GM19324 (cell line): ENCODE results near the gene DPYSL3.

Experiments used
- ATAC-seq: cut with Tn5 transposase; IDR thresholded peaks from one replicate; pipeline ENCODE4 v1.9.1; 2021; ENCODE audit warnings: mild to moderate bottlenecking, moderate library complexity; ENCODE audit not compliant: unreplicated experiment, low FRiP score

Gene DPYSL3

DNA sequence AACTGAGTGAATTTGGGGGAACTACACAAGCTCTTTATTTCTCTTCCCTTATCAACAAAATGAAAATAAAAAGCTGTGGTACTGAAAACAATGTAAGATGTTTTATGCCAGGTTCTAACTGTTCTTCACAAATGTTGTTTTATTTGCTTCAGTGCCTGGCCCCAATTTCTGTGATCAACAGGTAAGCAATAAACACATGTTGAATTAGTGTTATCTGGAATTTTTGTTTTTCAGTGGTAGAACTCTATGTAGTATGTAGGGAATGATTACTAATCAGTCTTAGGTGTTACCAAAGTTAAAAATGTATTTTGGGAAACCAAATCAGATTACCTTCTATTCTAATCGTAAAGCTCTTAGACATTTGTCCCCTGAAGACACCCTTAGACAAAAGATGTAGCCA, 7.5 kb upstream of the DPYSL3 start:
- no peak for ATAC-seq

DNA sequence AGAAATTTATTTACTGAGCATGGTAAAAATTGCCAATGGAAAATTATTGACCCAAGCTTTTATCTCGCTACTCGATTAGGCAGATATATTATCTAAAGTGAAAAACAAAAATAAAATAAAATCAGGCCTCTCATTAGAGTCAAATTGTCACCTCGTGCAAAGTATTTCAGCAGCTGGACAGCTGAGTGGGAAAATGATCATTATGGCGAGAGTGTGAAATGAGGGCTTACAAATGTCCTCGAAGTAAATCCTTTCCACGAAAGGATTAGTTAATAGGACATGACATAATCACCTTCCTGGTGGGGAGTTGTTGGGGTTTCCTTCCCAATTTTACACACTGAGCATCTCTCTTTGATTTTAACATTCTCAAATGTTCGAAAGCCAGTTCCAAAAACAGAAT, 5.4 kb upstream of the DPYSL3 start:
- ATAC-seq, result no peak

DNA sequence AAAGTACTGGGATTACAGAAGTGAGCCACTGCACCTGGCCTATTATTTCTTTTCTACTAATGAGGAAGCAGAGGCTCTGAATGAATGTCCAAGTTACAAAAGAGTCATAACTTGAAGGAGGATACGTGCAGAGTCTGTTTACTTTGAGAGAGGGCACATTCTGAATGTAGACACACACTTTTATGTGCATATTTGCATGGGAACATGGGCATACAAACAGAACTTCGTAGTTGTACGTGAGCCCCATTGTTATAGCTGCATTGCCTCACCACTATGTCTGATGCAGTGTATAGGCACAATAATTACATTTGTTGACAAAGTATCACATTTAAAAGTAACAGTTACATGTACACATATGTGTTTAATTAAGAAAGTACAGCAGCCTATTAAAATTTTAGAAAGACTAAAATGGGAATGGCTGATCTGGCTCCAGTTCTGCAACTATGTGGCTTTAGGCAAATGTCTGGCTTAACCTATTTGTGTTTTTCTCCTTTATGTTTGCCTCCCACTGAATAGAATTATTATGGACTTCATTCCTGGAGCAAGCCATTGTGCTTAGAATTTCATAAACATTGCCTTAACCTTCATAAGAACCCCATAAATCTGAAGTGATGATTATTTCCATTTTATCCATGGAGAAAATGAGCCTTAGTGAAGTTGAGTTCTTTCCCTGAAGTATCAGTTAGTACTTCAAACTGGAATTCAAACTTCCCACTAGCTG, 3.0 kb upstream of the DPYSL3 start:
- no peak for ATAC-seq

GRCh38 chr5:147510885-147511284, 1.0 kb upstream of the DPYSL3 start:
- ATAC-seq, result no peak

DNA sequence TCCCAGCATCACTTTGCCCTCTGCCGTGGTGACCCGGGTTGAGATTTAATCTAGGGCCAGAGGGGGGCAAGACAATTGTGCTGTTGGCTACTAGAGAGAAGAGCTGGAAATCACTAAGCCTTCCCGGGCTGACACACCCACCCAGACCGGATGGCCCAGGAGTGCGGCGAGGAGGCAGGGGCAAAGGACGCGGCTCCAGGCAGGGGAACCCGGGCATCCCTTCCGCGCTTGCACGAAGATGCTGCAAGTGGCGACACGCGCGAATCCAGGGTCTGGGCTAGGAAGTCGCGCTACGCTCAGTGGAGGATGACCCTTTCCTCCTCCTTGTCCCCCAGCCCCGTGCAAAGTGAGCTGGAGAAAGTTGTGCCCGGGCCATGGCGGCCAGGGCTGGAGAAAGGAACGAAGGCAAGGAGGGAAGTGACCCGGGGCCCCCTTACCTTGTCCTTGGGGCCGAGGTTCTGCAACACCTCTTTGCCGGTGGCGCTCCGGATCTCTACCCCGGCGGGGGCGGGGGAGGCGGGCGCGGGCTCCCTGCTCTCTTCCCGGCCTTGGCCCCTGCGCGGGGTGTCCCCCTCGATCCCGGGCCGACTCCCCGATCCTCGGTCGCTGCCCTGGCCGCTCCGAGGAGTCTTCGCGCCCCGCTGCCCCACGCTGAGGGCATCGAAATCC, 693 bp downstream of the DPYSL3 start:
- no peak for ATAC-seq

GRCh38 chr5:147508711-147509040, 1.2 kb downstream of the DPYSL3 start:
- ATAC-seq, result no peak

DNA sequence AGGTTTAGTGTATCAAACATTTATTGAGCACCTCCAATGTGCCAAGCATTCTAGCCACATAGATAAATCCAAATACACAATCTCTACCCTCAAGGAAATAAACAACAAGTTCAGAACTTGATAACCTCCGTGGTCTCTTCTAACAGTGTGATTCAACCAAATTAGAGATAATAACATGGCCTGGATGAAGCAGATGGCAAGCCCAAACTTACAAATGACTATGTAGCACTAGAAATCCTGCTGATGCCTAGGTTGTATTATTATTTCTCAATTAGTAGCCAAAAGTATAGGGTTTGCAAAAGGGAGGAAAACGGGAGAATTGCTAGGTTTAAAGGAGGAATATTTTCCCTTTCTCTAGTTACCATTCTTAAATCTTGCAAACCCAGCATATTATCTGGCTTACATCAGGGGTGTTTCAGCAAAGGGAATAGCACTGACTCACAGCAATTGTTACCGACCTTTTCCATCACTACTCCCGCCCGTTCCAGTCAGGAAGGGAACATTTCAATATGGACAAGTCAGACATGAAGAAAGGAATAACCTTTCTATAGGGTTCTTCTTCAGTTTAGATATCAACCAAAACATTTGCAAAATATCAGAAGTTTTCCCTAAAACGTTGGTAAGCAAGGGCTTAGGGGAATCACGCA, 2.3 kb downstream of the DPYSL3 start:
- no peak for ATAC-seq

- no peak for ATAC-seq
Measured at GRCh38 chr5:147504535-147504934, 5.3 kb downstream of the DPYSL3 start.

DNA sequence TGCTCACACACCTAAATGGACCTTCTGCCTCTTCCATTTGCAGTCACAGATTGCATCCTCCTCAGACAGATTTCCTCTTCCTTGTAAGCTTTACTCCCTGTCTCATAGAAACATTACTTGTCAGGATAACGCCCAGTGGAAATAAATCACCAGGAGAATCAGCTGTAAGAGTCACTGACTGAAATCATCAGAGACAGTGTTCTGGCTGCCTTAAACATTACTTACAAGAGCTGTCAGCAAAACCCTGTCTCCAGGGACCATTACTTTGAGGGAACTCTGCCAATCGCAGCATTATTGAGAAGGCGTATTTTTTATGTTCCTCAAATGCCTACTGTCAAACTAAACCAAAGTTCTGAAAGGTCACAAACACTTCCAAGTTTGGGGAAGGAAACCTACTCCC, 5.9 kb downstream of the DPYSL3 start:
- ATAC-seq, result no peak

DNA sequence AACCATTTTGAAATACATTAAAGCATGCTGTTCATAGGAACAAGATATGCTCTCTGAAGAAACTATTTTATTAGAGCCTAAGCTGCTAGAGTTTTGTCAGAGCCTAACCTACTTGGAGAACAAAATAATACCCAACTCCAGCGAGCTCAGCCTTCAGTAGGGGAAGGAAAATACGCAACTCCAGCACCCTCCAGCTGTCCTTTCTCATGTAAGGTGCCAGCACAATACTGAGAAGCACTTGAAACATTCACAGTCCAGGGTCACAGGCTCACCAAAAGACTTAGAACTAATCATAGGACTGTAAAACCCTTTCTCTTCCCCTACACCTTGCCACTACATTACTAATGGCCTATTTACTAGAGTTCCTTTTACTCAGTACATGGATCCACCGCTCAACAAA, 18.9 kb downstream of the DPYSL3 start:
- ATAC-seq, result no peak

- no peak for ATAC-seq
Measured at GRCh38 chr5:147487031-147487750, 22.7 kb downstream of the DPYSL3 start.

DNA sequence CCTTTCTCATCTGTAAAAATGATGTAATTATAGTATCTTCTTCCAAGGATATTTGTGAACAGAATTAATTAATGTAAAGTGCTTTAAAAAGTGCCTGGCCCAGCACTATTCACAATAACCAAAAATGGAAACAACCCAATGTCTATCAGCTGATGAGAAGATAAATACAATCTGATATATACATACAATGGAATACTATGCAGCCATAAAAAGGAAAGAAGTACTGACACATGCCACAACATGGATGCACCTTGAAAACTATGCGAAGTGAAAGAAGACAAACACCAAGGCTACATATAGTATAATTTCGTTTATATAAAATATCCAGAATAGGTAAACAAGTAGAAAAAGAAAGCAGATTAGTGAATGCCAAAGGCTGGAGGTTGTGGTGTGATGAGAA, 24.1 kb downstream of the DPYSL3 start:
- ATAC-seq, result no peak

GRCh38 chr5:147485046-147485445, 24.8 kb downstream of the DPYSL3 start:
- no peak for ATAC-seq

DNA sequence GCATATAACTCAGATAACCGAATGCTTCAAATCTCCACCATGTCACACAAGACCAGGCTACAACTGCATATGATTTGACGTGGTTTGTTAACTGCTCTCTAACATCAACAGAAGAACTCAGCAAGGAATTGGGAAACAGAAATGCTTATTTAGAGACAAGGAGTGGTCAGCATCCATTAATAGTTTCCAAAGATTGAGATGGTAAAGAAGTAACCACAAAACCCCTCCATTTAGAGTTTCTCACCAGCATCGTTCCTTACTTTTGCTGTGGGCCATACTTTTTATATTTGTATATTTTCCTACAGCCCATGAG, 25.2 kb downstream of the DPYSL3 start:
- no peak for ATAC-seq

DNA sequence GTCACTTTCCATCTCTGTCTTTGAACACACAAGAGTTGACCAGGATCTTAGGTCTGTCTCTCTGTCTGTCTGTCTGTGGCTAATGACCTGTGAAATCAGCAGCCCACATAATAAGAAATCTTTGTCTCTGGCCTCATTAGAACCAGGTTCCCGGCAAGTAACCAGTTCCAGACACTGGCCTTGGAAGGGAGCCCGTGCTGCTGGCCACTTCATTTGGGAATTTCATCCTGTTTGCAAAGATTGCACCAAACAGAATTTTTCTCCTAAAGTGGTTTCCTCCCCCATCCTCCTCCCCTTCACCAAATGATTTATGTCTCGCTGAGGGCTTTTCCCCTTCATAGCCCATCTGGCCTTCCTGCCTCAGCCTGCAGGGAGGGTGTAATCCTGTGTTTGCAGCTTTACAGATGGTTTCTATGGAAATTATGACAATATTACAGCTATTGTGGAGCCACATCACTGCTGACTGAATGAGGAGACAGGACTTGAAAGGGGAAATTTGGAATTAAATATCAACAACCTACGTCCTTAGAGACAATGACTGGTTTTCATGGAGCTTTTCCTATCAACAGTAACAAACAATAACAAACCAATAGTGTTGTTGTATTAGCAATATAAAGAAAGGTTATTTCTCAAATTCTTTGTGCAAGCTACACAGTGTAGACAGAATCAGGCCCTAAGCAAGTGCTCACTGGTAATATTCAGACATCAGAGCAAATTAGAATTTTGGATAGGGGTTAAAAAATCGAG, 25.7 kb downstream of the DPYSL3 start:
- no peak for ATAC-seq

DNA sequence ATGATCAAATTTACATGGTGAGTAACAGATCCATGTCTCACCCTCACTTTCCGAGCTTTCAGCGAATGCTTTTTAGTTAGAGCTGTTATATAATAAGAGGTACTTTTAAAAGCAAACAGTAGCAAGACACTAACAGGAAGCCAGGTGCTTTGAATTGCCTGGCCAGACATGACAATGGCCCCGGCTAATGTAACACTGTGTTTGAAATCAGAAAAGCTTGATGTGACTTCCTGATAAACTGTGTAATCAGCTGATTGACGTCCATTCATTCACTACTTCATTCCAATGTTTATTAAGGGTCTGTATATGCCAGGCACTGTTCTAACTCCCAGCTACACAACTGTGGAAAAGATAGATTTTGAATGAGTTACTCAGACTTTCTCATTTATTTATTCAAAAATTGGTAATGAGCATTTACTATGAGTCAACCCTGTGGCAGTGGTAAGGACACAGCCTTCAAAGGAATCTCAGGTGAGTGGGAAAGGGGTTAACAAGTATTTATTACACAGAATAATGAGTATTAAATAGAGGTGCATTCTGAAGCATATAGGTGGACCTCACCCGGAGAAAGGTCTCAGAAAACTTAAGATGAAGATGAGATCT, 26.6 kb downstream of the DPYSL3 start:
- ATAC-seq, result no peak

DNA sequence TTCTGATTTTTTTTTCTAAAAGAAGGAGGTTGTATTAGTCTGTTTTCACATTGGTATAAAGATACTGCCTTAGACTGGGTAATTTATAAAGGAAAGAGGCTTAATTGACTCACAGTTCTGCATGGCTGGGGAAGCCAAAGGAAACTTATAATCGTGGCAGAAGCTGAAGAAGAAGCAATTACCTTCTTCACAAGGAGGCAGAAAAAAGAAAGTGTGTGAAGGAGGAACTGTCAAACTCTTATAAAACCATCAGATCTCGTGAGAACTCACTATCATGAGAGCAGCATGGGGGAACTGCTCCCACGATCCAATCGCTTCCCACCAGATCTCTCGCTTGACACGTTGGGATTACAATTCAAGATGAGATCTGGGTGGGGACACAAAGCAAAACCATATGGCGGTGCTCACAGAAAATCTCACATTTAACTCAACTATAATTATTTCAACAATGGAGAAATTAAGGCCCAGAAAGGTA, 27.1 kb downstream of the DPYSL3 start:
- ATAC-seq, result no peak

- ATAC-seq, result peak; percentile 51
Measured at GRCh38 chr5:147481874-147482705, 27.8 kb downstream of the DPYSL3 start.

DNA sequence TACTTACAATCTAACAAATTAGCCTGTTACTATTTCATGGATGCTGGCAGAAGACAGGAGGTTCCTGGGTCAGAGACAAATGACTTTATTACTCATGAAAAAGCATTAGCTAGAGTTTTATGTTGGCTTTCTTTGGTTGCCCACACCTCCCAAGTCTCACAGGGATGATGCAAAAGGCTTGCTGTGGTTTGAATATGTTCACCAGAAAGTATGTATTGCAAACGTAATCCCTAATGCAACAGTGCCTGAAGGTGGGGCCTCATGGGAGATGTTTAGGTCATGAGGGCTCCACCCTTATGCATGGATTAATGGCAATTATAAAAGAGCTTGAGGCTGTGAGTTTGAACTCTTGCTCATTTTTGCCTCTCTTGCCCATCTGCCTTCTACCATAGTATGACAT, 28.5 kb downstream of the DPYSL3 start:
- ATAC-seq, result no peak
